Measurements from ENCODE around the gene RBFOX2.

- TF ChIP-seq, protein P1, sequence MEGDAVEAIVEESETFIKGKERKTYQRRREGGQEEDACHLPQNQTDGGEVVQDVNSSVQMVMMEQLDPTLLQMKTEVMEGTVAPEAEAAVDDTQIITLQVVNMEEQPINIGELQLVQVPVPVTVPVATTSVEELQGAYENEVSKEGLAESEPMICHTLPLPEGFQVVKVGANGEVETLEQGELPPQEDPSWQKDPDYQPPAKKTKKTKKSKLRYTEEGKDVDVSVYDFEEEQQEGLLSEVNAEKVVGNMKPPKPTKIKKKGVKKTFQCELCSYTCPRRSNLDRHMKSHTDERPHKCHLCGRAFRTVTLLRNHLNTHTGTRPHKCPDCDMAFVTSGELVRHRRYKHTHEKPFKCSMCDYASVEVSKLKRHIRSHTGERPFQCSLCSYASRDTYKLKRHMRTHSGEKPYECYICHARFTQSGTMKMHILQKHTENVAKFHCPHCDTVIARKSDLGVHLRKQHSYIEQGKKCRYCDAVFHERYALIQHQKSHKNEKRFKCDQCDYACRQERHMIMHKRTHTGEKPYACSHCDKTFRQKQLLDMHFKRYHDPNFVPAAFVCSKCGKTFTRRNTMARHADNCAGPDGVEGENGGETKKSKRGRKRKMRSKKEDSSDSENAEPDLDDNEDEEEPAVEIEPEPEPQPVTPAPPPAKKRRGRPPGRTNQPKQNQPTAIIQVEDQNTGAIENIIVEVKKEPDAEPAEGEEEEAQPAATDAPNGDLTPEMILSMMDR (IDR thresholded peaks at IDR 0.05) = no peak
- TF ChIP-seq ZFX (IDR thresholded peaks at IDR 0.05; ENCODE audit: borderline replicate concordance) = no peak
These were observed 113.8 kb downstream of the RBFOX2 start for GRCh38 chr22:35914665-35915476.
